ENCODE results near the gene ANO1. TPM values are rescaled to one million over a fixed set of nuclear protein-coding genes. Genes with fewer than 3 reads are reported as not detected.

ANO1 gene
- total and polyA plus RNA-seq, 4 donors = 7.8 to 64.8 (median 32.2) TPM

DNA sequence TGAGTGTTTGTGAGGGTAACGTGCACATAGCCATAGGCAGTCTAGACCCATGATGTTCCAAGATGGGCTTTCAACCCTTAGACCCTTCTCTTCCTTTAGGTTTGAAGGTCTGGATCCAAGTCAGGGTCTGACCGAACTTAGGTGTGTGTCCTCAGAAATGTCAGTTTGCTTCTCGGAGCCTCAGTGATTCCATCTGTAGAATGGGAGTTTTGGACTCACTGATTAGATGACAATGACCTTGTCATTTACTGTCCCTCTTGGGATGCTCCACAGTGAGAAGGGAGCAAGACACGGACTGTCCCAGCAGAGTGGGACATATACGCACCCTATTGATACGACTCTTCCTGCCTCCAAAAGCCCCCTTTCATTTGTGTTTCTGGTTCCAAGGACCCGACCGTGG, 37.7 kb downstream of the ANO1 start:
- H3K9ac ChIP-seq (ENCODE audit: low read depth in 1 of 2, low read length in 2 of 2) = no peak overlapping the region
- TF ChIP-seq TAF1 (conservative IDR thresholded peaks at IDR 0.05) (no peak), NR2F2 (IDR thresholded peaks at IDR 0.05) (no peak), RAD21 (IDR thresholded peaks at IDR 0.05) (no peak), FOXA1 (IDR thresholded peaks at IDR 0.05) (no peak), YY1 (IDR thresholded peaks at IDR 0.05) (no peak), GABPA (IDR thresholded peaks at IDR 0.05 in 1 of 2, conservative IDR thresholded peaks at IDR 0.05 in 1 of 2) (no peak), JUND (IDR thresholded peaks at IDR 0.05) (no peak), FOXA2 (IDR thresholded peaks at IDR 0.05) (no peak)
- TF ChIP-seq, protein P1, sequence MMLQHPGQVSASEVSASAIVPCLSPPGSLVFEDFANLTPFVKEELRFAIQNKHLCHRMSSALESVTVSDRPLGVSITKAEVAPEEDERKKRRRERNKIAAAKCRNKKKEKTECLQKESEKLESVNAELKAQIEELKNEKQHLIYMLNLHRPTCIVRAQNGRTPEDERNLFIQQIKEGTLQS (IDR thresholded peaks at IDR 0.05) = no peak
- TF ChIP-seq, protein P2, sequence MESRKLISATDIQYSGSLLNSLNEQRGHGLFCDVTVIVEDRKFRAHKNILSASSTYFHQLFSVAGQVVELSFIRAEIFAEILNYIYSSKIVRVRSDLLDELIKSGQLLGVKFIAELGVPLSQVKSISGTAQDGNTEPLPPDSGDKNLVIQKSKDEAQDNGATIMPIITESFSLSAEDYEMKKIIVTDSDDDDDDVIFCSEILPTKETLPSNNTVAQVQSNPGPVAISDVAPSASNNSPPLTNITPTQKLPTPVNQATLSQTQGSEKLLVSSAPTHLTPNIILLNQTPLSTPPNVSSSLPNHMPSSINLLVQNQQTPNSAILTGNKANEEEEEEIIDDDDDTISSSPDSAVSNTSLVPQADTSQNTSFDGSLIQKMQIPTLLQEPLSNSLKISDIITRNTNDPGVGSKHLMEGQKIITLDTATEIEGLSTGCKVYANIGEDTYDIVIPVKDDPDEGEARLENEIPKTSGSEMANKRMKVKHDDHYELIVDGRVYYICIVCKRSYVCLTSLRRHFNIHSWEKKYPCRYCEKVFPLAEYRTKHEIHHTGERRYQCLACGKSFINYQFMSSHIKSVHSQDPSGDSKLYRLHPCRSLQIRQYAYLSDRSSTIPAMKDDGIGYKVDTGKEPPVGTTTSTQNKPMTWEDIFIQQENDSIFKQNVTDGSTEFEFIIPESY (IDR thresholded peaks at IDR 0.05) = no peak
- TF ChIP-seq, protein P3, sequence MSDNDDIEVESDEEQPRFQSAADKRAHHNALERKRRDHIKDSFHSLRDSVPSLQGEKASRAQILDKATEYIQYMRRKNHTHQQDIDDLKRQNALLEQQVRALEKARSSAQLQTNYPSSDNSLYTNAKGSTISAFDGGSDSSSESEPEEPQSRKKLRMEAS (IDR thresholded peaks at IDR 0.05) = no peak
- DNase-seq (ENCODE audit: low spot score) = no peak
- H3K36me3 ChIP-seq (ENCODE audit: control insufficient read depth in 4 of 4, insufficient read depth in 3 of 4, low read depth in 1 of 4, low read length in 3 of 4) = peaks cover 0 to 13% (median 2%) of the 10 kb centered on the region in 4 donors
- H3K27me3 ChIP-seq (ENCODE audit: control insufficient read depth in 4 of 4, insufficient read depth in 4 of 4, low read length in 3 of 4) = no peaks in the 10 kb centered on the region
- H3K4me1 ChIP-seq (ENCODE audit: control insufficient read depth in 4 of 4, insufficient read depth in 4 of 4, low read length in 3 of 4) = peaks cover 0 to 13% (median 1%) of the 10 kb centered on the region in 4 donors
- no peaks in the 10 kb centered on the region for H3K9me3 ChIP-seq (ENCODE audit: control insufficient read depth in 4 of 4, low read length in 3 of 4)
- no peak overlapping the region for H3K27ac ChIP-seq (ENCODE audit: low read depth in 1 of 2, low read length in 2 of 2)
- WGBS = 94% methylated on average over 8 of the region's 8 CpGs
- H3K4me3 ChIP-seq (ENCODE audit: low read depth in 1 of 3, low read length in 3 of 3) = no peak overlapping the region

DNA sequence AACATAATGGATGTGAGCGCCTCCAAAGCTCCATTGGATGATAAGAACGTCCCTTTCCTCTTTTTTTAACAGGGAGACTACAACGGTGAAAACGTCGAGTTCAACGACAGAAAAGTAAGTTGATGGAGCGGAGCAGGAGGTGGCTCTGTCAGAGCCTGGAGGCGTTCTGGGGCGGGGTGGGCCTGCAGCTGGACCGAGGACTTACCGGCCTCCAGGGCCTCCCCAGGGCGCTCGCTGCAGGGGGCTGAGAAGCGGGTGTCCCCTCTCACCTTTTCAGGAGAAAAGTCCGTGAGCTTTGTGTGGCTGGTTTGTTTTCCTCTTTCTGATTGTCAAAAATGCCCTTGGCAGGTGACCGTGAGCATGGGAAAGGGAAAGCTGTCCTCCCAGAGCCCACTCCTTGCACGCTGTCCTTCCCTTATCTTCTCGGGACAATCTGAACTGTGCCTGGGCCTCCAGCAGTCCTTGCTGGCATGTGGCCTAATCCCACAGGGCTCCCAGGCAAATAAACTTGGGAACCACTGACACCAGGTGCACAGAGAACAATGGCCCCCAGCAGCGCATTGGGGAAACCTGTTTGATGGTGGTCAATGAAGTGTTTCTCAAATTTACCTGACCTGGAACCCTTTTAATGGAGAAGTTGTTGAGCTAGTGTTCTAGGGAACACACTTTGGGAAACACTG, 38.4 kb downstream of the ANO1 start:
- H3K4me3 ChIP-seq (ENCODE audit: low read depth in 1 of 3, low read length in 3 of 3) = no peak overlapping the region
- peaks cover 0 to 13% (median 1%) of the 10 kb centered on the region in 4 donors for H3K4me1 ChIP-seq (ENCODE audit: control insufficient read depth in 4 of 4, insufficient read depth in 4 of 4, low read length in 3 of 4)
- no peaks in the 10 kb centered on the region for H3K27me3 ChIP-seq (ENCODE audit: control insufficient read depth in 4 of 4, insufficient read depth in 4 of 4, low read length in 3 of 4)
- H3K36me3 ChIP-seq (ENCODE audit: control insufficient read depth in 4 of 4, insufficient read depth in 3 of 4, low read depth in 1 of 4, low read length in 3 of 4) = peaks cover 0 to 14% (median 2%) of the 10 kb centered on the region in 4 donors
- no peaks in the 10 kb centered on the region for H3K9me3 ChIP-seq (ENCODE audit: control insufficient read depth in 4 of 4, low read length in 3 of 4)
- no peak overlapping the region for H3K9ac ChIP-seq (ENCODE audit: low read depth in 1 of 2, low read length in 2 of 2)
- DNase-seq (ENCODE audit: low spot score) = no peak
- no peak overlapping the region for H3K27ac ChIP-seq (ENCODE audit: low read depth in 1 of 2, low read length in 2 of 2)
- TF ChIP-seq, protein P4, sequence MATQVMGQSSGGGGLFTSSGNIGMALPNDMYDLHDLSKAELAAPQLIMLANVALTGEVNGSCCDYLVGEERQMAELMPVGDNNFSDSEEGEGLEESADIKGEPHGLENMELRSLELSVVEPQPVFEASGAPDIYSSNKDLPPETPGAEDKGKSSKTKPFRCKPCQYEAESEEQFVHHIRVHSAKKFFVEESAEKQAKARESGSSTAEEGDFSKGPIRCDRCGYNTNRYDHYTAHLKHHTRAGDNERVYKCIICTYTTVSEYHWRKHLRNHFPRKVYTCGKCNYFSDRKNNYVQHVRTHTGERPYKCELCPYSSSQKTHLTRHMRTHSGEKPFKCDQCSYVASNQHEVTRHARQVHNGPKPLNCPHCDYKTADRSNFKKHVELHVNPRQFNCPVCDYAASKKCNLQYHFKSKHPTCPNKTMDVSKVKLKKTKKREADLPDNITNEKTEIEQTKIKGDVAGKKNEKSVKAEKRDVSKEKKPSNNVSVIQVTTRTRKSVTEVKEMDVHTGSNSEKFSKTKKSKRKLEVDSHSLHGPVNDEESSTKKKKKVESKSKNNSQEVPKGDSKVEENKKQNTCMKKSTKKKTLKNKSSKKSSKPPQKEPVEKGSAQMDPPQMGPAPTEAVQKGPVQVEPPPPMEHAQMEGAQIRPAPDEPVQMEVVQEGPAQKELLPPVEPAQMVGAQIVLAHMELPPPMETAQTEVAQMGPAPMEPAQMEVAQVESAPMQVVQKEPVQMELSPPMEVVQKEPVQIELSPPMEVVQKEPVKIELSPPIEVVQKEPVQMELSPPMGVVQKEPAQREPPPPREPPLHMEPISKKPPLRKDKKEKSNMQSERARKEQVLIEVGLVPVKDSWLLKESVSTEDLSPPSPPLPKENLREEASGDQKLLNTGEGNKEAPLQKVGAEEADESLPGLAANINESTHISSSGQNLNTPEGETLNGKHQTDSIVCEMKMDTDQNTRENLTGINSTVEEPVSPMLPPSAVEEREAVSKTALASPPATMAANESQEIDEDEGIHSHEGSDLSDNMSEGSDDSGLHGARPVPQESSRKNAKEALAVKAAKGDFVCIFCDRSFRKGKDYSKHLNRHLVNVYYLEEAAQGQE (IDR thresholded peaks at IDR 0.05) = no peak
- TF ChIP-seq TAF1 (conservative IDR thresholded peaks at IDR 0.05) (no peak), RXRA (IDR thresholded peaks at IDR 0.05) (no peak), SP1 (IDR thresholded peaks at IDR 0.05) (no peak), JUND (IDR thresholded peaks at IDR 0.05) (no peak), GABPA (IDR thresholded peaks at IDR 0.05 in 1 of 2, conservative IDR thresholded peaks at IDR 0.05 in 1 of 2) (no peak), HNF4G (IDR thresholded peaks at IDR 0.05) (no peak), EGR1 (IDR thresholded peaks at IDR 0.05; ENCODE audit: low read depth in 2 of 2) (no peak), YY1 (IDR thresholded peaks at IDR 0.05) (no peak), FOXA2 (IDR thresholded peaks at IDR 0.05) (no peak), HNF4A (conservative IDR thresholded peaks at IDR 0.05) (no peak), RAD21 (IDR thresholded peaks at IDR 0.05) (no peak), FOXA1 (IDR thresholded peaks at IDR 0.05) (no peak), NR2F2 (IDR thresholded peaks at IDR 0.05) (no peak)
- TF ChIP-seq, protein P1 (IDR thresholded peaks at IDR 0.05) = no peak
- TF ChIP-seq, protein P5, sequence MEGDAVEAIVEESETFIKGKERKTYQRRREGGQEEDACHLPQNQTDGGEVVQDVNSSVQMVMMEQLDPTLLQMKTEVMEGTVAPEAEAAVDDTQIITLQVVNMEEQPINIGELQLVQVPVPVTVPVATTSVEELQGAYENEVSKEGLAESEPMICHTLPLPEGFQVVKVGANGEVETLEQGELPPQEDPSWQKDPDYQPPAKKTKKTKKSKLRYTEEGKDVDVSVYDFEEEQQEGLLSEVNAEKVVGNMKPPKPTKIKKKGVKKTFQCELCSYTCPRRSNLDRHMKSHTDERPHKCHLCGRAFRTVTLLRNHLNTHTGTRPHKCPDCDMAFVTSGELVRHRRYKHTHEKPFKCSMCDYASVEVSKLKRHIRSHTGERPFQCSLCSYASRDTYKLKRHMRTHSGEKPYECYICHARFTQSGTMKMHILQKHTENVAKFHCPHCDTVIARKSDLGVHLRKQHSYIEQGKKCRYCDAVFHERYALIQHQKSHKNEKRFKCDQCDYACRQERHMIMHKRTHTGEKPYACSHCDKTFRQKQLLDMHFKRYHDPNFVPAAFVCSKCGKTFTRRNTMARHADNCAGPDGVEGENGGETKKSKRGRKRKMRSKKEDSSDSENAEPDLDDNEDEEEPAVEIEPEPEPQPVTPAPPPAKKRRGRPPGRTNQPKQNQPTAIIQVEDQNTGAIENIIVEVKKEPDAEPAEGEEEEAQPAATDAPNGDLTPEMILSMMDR (IDR thresholded peaks at IDR 0.05; ENCODE audit: low read depth, low read length, missing input control) = no peak
- TF ChIP-seq, protein P2 (IDR thresholded peaks at IDR 0.05) = no peak
- TF ChIP-seq, protein P3 (IDR thresholded peaks at IDR 0.05) = no peak
- 96% methylated on average over 19 of the region's 19 CpGs for WGBS

Measured in liver (tissue), 9 donors.